Mucosa of descending colon (tissue), 3 donors: ENCODE results near the gene RPS6KA5. TPM values are rescaled to one million over a fixed set of nuclear protein-coding genes. Genes with fewer than 3 reads are reported as not detected.
"Not testable (repeated sequence)": the region's sequence is repeated elsewhere in the genome, so short reads cannot be mapped to it uniquely, and the experiment has no call there.

Experiments
- ATAC-seq: fragments of 200-7000 bp; cut with Tn5 transposase; one replicate; pipeline ENCODE4 v1.9.1; 2020; ENCODE audit warnings: mild to moderate bottlenecking, moderate library complexity
- DNase-seq, 3 donors: peaks; one replicate each; pipeline ENCODE4 v3.0.0-alpha.2; 2020
- H3K36me3 ChIP-seq: fragments of 200-600 bp; one replicate; pipeline ENCODE4 v1.8.0; 2021; ENCODE audit warnings: low read depth, mild to moderate bottlenecking
- H3K4me1 ChIP-seq: fragments of 200-600 bp; one replicate; pipeline ENCODE4 v1.8.0; 2021; ENCODE audit warnings: low read depth, mild to moderate bottlenecking
- H3K4me3 ChIP-seq: fragments of 200-600 bp; one replicate; pipeline ENCODE4 v1.8.0; 2021; ENCODE audit warnings: mild to moderate bottlenecking
- H3K9me3 ChIP-seq: fragments of 200-600 bp; one replicate; pipeline ENCODE4 v1.8.0; 2021; ENCODE audit warnings: mild to moderate bottlenecking
- intact Hi-C, 2 donors: fragments of 100-400 bp; cut with DNase I in 1 of 2; cut with micrococcal nuclease in 1 of 2; formaldehyde crosslinking; loops; one replicate each; pipeline versions ENCODE4 v1.11.0 to v1.11.1; 2022; cut with DNase I, micrococcal nuclease
- total RNA-seq, 3 donors: library from RNA; stranded (reverse); fragmentation: NEBNext Ultra II Directional in 2 of 3; extraction: Animal tissue kit (Norgen Biotek cat#: 25700) in 2 of 3; gene quantifications; one replicate each; pipeline versions ENCODE4 v1.2.1 to v1.2.4, GENCODE V29; 2021 to 2023
- TF ChIP-seq, protein P1 (sequence below): fragments of 200-600 bp; IDR thresholded peaks from one replicate; pipeline ENCODE4 v1.8.0; 2022; ENCODE audit warnings: antibody characterized with exemption, mild to moderate bottlenecking
- donor health status: DM: no; HTN: no; CAD: no; lungs with moderate emphysema.
- donor health status: DM: no; HTN: no; CAD: no.
- donor health status: DM: no; HTN: yes; CAD: no.

RPS6KA5 gene
- total RNA-seq, 3 donors from 2014 or later, result 25.0 to 41.5 (median 27.2) TPM

DNA sequence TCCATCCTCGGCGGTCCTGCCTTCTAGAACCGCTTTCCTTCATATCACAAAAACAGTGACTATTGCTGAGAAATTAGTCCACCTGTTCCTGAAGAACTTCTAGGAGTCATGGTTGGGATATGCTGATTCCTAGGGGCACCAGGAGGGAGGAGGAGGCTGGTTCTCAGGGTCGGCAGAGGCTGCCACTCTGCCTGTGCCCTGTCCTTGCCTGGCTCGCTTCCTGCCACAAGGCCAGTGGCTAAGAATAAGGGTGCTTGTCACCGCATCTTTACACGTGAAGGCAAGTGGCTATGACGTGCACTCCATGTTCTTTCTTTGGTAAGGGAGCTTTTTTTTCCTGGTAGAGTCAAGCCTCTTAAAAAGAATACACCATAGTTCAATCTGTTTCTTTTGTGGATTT, 34.7 kb upstream of the RPS6KA5 start:
- TF ChIP-seq, protein P1, sequence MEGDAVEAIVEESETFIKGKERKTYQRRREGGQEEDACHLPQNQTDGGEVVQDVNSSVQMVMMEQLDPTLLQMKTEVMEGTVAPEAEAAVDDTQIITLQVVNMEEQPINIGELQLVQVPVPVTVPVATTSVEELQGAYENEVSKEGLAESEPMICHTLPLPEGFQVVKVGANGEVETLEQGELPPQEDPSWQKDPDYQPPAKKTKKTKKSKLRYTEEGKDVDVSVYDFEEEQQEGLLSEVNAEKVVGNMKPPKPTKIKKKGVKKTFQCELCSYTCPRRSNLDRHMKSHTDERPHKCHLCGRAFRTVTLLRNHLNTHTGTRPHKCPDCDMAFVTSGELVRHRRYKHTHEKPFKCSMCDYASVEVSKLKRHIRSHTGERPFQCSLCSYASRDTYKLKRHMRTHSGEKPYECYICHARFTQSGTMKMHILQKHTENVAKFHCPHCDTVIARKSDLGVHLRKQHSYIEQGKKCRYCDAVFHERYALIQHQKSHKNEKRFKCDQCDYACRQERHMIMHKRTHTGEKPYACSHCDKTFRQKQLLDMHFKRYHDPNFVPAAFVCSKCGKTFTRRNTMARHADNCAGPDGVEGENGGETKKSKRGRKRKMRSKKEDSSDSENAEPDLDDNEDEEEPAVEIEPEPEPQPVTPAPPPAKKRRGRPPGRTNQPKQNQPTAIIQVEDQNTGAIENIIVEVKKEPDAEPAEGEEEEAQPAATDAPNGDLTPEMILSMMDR, result no peak
- Histone ChIP-seq H3K4me1 (peaks cover 4% of the 10 kb centered on the region), H3K4me3 (no peak overlapping the region), H3K36me3 (no peaks in the 10 kb centered on the region), H3K9me3 (no peaks in the 10 kb centered on the region)
- DNase-seq, result no peak
- ATAC-seq, result no peak
- intact Hi-C loops, result no loop called here

DNA sequence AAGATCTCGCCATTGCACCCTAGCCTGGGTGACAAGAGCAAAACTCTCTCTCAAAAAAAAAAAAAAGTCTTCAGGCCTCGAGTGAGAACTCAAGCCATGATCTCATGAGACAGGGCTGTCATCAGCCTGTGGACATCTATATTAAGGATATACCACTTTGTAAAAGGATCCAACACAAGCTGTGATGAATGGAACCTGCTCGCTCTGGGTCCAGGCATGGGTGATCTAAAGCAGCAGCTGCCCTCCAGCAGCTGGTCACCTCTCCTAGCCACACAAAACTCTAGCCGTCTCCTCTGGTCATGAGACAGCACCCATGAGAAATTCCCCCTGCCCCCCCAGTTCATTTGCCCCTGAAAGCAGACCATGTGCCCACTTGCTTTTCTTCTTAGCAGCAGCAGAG, 34.3 kb upstream of the RPS6KA5 start:
- DNase-seq (no peak), ATAC-seq (no peak)
- intact Hi-C loops, result no loop called here
- TF ChIP-seq, protein P1, result no peak
- Histone ChIP-seq H3K4me1 (peaks cover 6% of the 10 kb centered on the region), H3K9me3 (no peaks in the 10 kb centered on the region), H3K36me3 (no peaks in the 10 kb centered on the region), H3K4me3 (no peak overlapping the region)

DNA sequence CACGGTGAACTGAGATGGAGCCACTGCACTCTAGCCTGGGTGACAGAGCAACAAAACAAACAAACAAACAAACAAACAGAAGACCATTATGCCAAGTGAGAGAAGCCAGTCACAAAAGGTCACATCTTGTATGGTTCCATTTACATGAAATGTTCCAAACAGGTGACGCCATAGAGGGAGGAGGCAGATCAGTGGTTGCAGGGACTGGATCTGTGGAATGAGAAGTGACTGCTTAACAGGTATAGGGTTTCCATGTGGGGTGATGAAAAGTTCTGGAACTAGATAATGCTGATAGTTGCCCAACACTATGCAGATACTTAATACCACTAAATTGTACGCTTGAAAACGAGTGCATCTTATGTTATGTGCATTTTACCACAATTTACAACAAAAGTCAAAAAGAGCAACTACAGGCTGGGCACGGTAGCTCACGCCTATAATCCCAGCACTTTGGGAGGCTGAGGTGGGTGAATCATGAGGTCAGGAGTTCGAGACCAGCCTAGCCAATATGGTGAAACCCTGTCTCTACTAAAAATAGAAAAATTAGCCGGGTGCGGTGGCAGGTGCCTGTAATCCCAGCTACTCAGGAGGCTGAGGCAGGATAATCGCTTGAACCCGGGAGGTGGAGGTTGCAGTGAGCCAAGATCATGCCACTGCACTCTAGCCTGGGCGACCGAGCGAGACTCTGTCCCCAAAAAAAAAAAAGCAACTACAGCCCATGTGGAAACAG, 33.5 kb upstream of the RPS6KA5 start:
- H3K9me3 ChIP-seq, H3K4me3 ChIP-seq, H3K4me1 ChIP-seq, ATAC-seq, DNase-seq, intact Hi-C loops, H3K36me3 ChIP-seq: not testable (repeated sequence)

DNA sequence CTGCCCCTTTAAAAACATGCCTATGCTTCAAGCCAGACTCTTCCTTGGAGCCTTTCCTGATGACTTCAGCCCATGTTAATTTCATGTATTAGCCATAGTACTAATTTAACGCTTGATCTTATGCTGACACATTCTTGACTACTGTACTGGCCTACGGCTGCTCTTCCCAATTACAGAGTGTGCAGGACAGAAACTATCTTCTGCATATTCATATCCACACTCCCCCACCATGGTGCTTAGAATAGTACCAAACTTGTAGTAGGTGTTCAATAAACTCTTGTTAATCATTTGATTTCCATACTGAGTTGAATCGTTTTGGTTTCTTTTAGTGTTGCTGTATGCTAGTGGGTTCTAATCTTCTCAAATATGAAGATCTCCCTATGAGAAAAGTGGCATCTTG, 31.6 kb upstream of the RPS6KA5 start:
- TF ChIP-seq, protein P1, result no peak
- Histone ChIP-seq H3K4me1 (peaks cover 6% of the 10 kb centered on the region), H3K9me3 (no peaks in the 10 kb centered on the region), H3K36me3 (no peaks in the 10 kb centered on the region), H3K4me3 (no peak overlapping the region)
- no peak for ATAC-seq
- DNase-seq, result no peak
- intact Hi-C loops, result no loop called here

DNA sequence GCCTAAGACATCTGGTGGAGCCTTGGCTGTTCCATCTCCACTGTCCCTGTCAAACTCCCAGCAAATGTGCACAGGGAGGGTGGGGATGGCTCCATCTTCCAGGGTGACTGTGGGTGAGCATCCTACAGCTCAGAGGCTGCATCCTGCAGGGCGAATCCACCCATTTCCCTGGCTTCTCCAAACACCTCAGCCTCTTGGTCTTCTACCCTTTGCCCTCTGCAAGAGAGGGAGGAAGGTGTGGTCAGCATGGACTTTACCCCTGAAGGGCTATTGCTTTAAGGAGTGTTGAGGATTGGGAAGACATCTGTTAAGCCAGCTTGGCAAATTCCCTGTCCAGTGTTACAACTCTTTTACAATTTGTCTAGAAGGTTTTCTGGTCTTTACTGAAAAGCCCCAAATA, 30.3 kb upstream of the RPS6KA5 start:
- Histone ChIP-seq H3K4me3 (no peak overlapping the region), H3K4me1 (peaks cover 6% of the 10 kb centered on the region), H3K9me3 (no peaks in the 10 kb centered on the region), H3K36me3 (no peaks in the 10 kb centered on the region)
- DNase-seq (peak; percentile 53 to 65 (median 58)), ATAC-seq (peak; percentile 93)
- TF ChIP-seq, protein P1, result no peak
- intact Hi-C loops, result no loop called here

DNA sequence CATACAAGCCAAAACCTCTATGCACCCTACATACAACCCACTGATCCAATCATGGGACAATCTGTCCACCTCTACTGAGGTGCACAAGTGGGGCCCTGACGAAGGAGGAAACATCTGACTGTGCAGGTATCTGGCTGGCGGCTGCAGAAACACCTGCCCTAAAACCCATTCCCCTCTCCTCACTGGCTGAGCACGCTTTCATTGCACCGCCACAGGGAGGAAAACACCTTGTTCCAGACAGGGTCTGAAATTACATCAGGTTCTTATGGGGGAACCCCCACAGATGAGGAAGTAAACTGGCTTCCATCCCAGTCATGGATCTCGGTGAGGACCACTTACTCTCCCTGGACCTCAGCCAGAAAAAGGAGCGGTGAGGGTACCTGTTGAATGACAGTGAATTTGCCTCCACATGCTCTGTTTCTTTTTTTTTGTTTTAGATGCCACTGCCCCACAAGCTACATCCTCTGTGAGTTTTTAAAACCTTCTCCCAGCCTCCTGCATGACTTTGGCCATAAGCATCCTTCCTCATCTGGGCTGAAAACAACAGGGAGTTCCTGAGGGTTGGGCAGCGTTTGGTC, 29.6 kb upstream of the RPS6KA5 start:
- Histone ChIP-seq H3K4me1 (peaks cover 6% of the 10 kb centered on the region), H3K36me3 (no peaks in the 10 kb centered on the region), H3K9me3 (no peaks in the 10 kb centered on the region), H3K4me3 (no peak overlapping the region)
- ATAC-seq (peak; percentile 5), DNase-seq (no peak)
- intact Hi-C loops, result no loop called here
- TF ChIP-seq, protein P1, result no peak
